Stimulated activated memory B cell treated with anti-CD40 and anti-IgM and Interleukin-4, amounts not matched to agents 10 μg/mL and 1 μg/mL and 100 μg/mL, for 72 hours (primary cell): ENCODE results near the gene POLR2F.

Experiments
- ATAC-seq: fragments of 150-1000 bp; cut with Tn5 transposase; 2 replicates; pipeline ENCODE4 v1.10.0; 2021
- H3K27ac Mint-ChIP-seq: one replicate; pipeline ENCODE4 v1.8.0; 2022; ENCODE audit warnings: mild to moderate bottlenecking, mixed read lengths
- H3K27me3 Mint-ChIP-seq: one replicate; pipeline ENCODE4 v1.8.0; 2022; ENCODE audit warnings: mixed read lengths
- H3K36me3 Mint-ChIP-seq: one replicate; pipeline ENCODE4 v1.8.0; 2022; ENCODE audit warnings: mixed read lengths
- H3K4me1 Mint-ChIP-seq: one replicate; pipeline ENCODE4 v1.8.0; 2022; ENCODE audit warnings: mixed read lengths
- H3K4me3 Mint-ChIP-seq: one replicate; pipeline ENCODE4 v1.8.0; 2022; ENCODE audit warnings: mild to moderate bottlenecking, moderate library complexity, mixed read lengths
- H3K9me3 Mint-ChIP-seq: one replicate; pipeline ENCODE4 v1.8.0; 2022; ENCODE audit warnings: mixed read lengths

POLR2F gene

GRCh38 chr22:38017272-38017920 lies 63.9 kb downstream of the POLR2F start:
- ATAC-seq: no peak
- Mint-ChIP-seq H3K9me3 (no peaks in the 10 kb centered on the region), H3K27me3 (no peaks in the 10 kb centered on the region), H3K27ac (no peak overlapping the region), H3K4me3 (no peak overlapping the region), H3K4me1 (peaks cover 5% of the 10 kb centered on the region), H3K36me3 (no peaks in the 10 kb centered on the region)

DNA sequence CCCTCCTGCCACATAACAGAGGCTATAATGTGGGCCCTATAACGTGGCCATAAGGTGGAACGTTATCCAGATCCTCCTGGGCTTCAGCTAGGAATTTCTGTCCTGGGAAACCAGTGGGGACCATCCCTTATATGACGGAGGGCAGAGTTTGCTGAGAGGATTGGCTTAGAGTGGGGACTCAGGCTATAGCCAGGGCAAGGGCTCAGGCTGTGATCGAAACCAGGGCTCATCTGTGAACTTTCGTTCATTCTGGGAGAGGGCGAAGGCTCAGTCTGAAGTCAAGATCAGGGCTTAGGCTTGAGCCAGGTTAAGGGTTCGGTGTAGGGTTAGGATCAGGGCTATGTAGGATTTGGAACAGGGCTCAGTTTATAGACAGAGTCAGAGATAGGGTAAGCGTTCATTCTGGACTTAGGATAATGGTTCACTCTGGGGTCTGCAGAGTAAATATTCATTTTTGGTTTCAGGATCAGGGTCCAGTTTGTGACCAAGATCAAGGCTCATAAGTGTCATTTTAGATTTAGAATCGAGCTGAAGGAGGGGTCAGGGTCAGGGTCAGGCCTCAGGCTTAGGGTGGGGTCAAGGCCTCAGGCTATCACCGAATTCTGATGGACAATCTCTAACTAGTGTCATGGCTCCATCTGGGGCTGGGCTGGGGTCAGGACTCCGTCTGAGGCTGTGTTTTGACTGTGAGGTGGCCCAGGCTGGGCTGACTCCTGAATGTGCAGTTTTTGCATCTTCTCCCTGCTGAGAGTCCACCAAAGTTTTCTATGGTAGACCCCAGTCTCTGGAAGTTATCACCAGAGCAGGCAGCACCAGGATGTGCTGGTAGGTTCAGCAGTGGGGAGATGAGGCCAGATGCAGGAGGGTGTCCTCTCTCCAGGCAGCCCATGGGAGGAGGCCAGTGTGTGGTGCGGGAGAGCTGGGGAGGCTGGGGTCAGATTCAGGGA lies 64.7 kb downstream of the POLR2F start:
- no peaks in the 10 kb centered on the region for H3K9me3 Mint-ChIP-seq
- ATAC-seq: no peak
- H3K36me3 Mint-ChIP-seq: no peaks in the 10 kb centered on the region
- peaks cover 5% of the 10 kb centered on the region for H3K4me1 Mint-ChIP-seq
- no peak overlapping the region for H3K27ac Mint-ChIP-seq
- H3K4me3 Mint-ChIP-seq: no peak overlapping the region
- H3K27me3 Mint-ChIP-seq: no peaks in the 10 kb centered on the region
